GM18499 (cell line): Measurements from ENCODE around the gene PANK2.

Source experiments
- ATAC-seq: cut with Tn5 transposase; IDR thresholded peaks from one replicate; pipeline ENCODE4 v1.9.1; 2021; ENCODE audit warnings: moderate number of reproducible peaks; ENCODE audit not compliant: insufficient read depth, unreplicated experiment

PANK2 gene

GRCh38 chr20:3900187-3900604 is 11.0 kb downstream of the PANK2 start:
- no peak for ATAC-seq

GRCh38 chr20:3901028-3901705 is 12.0 kb downstream of the PANK2 start:
- ATAC-seq, result no peak

DNA sequence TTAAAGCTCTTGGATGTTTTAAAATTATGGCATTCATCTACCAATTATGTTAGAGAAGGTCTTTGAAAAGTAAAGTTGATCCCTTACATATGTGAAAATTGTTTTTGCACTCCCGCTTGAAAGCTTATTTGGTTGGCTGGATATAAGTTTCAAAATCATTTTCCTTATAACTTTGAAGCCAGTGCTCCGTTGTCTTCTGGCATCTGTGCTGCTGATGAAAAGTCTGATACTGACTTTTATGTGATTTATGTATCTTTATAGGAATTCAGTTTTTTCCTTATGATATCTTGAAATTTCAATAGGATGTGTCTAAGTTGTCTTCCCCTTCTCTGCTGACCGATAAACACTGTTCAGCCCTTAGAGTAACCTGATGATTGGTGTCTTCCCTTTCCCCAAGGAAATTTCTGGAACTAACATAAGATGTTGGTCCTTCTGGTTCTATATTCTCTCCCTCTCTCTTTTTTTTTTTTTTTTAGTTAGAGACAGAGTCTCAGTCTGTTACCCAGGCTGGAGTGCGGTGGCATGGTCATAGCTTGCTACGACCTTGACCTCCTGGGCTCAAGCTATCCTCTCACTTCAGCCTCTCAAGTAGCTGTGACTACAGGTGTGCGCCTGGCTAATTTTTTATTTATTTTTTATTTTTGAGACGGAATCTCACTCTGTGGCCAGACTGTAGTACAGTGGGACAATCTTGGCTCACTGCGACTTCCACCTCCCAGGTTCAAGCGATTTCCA is 12.7 kb downstream of the PANK2 start:
- no peak for ATAC-seq

GRCh38 chr20:3902446-3902845 is 13.3 kb downstream of the PANK2 start:
- no peak for ATAC-seq

GRCh38 chr20:3904224-3904623 is 15.0 kb downstream of the PANK2 start:
- ATAC-seq, result no peak

GRCh38 chr20:3904857-3905256 is 15.7 kb downstream of the PANK2 start:
- no peak for ATAC-seq

- peak; percentile 75 for ATAC-seq
Measured at GRCh38 chr20:3906744-3907721, 17.8 kb downstream of the PANK2 start.

GRCh38 chr20:3908667-3909066 is 19.5 kb downstream of the PANK2 start:
- no peak for ATAC-seq

GRCh38 chr20:3909952-3910366 is 20.8 kb downstream of the PANK2 start:
- ATAC-seq, result no peak

- ATAC-seq, result no peak
Measured at GRCh38 chr20:3910853-3911252, 21.7 kb downstream of the PANK2 start.

DNA sequence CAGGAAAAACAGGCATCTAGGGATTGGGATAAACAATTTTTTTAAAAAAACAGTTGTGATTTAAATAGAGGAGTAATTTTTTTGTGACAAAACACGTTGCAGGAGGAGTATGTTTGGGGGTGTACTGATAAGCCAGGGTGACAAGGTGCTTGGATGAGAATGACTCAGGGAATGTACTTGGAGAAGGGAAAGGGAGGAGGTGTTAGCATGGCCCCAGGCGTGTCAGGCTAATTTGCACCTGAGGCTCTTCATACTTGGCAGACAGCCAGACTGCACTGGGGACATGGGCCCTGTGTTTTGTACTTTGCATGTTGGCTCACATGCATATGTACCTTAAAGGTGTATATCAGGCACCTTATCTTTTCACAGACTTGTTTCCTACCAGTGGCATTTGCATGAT is 22.8 kb downstream of the PANK2 start:
- no peak for ATAC-seq

- no peak for ATAC-seq
Measured at GRCh38 chr20:3914446-3914845, 25.3 kb downstream of the PANK2 start.

- no peak for ATAC-seq
Measured at GRCh38 chr20:3915691-3916090, 26.5 kb downstream of the PANK2 start.

- ATAC-seq, result no peak
Measured at GRCh38 chr20:3916364-3916763, 27.2 kb downstream of the PANK2 start.

DNA sequence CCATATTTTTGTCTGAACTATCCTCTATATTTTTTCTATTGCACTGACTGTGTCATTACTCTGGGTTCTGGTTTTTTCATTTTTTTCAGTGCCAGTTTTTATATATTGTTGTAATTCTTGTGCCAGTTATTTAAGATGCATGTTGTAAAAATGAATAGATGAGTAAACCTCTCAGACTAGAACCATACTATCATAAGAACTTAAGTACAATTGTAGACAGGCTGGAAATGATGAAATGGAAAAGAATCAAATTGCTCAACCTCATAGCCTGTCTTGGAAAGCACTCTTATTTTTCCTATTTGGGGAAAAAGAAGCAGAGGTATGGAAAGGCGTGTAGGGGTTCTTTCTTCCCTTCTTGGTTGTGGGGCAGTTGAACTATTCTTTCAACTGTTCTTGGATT is 30.2 kb downstream of the PANK2 start:
- ATAC-seq, result no peak

GRCh38 chr20:3922223-3922982 is 33.2 kb downstream of the PANK2 start:
- no peak for ATAC-seq

GRCh38 chr20:3922983-3923339 is 33.8 kb downstream of the PANK2 start:
- ATAC-seq, result no peak

- ATAC-seq, result no peak
Measured at GRCh38 chr20:3923818-3924217, 34.6 kb downstream of the PANK2 start.

DNA sequence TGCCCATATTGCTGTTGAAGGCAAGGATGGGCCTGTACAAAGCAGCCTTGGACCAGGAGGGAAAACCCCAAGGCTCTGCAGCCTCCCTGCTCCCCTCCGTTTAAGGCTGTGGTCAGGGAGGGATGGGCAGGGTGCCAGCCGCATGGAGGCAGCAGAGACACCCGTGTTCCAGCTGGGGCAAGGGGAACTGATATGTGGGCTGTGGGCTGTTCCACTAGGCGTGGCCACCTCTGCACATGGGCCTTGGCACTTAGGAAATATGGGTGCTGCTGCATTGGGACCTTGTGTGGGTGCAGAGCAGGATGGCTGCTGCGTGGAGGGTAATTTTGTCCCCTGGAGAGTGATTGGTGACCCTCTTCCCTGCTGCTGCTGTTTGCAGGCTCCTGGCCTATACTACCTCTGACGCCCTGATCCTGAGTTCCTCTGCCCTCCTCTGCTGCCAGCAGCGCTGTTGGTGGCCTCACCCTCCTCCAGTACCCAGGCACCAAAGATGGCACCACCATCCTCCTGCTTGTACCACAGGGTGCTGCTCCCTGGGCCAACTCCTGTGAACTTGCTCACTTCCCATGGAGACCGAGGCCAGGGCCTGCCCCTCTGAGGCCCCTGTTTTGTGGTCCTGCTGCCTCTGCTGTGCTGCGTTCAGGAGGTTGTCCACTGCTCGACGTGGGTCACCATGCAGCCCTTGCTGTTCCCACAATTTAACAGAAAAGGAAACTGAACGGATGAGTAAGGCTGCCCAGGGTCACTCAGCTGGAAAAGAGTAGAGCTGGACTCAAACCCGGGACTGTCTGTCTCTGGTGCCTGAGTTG is 35.3 kb downstream of the PANK2 start:
- ATAC-seq, result no peak
